ENCODE results near the gene SYCP2L. TPM values are rescaled to one million over a fixed set of nuclear protein-coding genes. Genes with fewer than 3 reads are reported as not detected.

SYCP2L gene
- total and polyA plus RNA-seq, 10 of the 15 experiments (the other 5 are each of a cell fraction or from before 2014, with no cell fraction given): 0.03 to 0.12 (median 0.04) TPM; not detected in 7

- H3K27me3 ChIP-seq (replicated peaks in 1 of 2; ENCODE audit: control insufficient read depth in 2 of 2, insufficient read depth in 2 of 2, low read length in 1 of 2): no peaks in the 10 kb centered on the region
- intact Hi-C loops (cut with micrococcal nuclease; ENCODE audit: unreplicated experiment): no loop called here
- H3K36me3 ChIP-seq (ENCODE audit: control insufficient read depth in 2 of 2, insufficient read depth in 2 of 2, low read length in 1 of 2): no peaks in the 10 kb centered on the region
- TF ChIP-seq TARDBP (IDR thresholded peaks at IDR 0.05; ENCODE audit: borderline replicate concordance) (no peak), SREBF1 (IDR thresholded peaks at IDR 0.05; ENCODE audit: low read length) (no peak), ETV6 (conservative IDR thresholded peaks at IDR 0.05 in 1 of 2, IDR thresholded peaks at IDR 0.05 in 1 of 2; ENCODE audit: borderline replicate concordance in 1 of 2, low read depth in 1 of 2) (no peak), ZNF384 (IDR thresholded peaks at IDR 0.05; ENCODE audit: borderline replicate concordance, low read depth, low read length) (no peak), ATF7 (IDR thresholded peaks at IDR 0.05; ENCODE audit: low read depth) (no peak), YBX1 (IDR thresholded peaks at IDR 0.05) (no peak)
- no peaks in the 10 kb centered on the region for H4K20me1 ChIP-seq (ENCODE audit: control insufficient read depth, insufficient read depth)
- no peak overlapping the region for H3K27ac ChIP-seq (ENCODE audit: control insufficient read depth, insufficient read depth)
- no peak for FAIRE-seq
- H3K4me3 ChIP-seq: no peak overlapping the region
- BruUV-seq (replicated peaks): no TSS peak
- ChIA-PET SMC1A (ENCODE audit: uncharacterized antibody, unreplicated experiment) (interaction anchor here (1.2 kb wide), 2 partner anchors 46 to 53 kb away, joined by 3 to 5 read pairs; no protein-coding TSS in a partner anchor), POLR2A (interaction anchor here (0.6 kb wide), 1 partner anchor 54 kb away, joined by 3 read pairs; no protein-coding TSS in a partner anchor), CTCF (interaction anchor here (0.8 to 1.3 kb wide), 2 partner anchors 49 to 61 kb away, joined by 3 to 4 read pairs; no protein-coding TSS in a partner anchor), RAD21 (ENCODE audit: unreplicated experiment) (no interaction called here)
- H3K9me3 ChIP-seq (replicated peaks; ENCODE audit: control insufficient read depth, insufficient read depth, low read length): no peaks in the 10 kb centered on the region
- in situ Hi-C loops (cut with MboI): no loop called here
- H3K4me1 ChIP-seq (ENCODE audit: control insufficient read depth, insufficient read depth, low read length): peaks cover 11% of the 10 kb centered on the region
- no peak overlapping the region for H3K9ac ChIP-seq (ENCODE audit: control insufficient read depth, insufficient read depth, low read length)
- H3K4me2 ChIP-seq (ENCODE audit: control insufficient read depth, insufficient read depth): no peak overlapping the region
- no peak overlapping the region for H2AFZ ChIP-seq (ENCODE audit: control insufficient read depth, low read depth, low read length)
- no peak for DNase-seq (ENCODE audit: low read depth, low spot score)
- no peaks in the 10 kb centered on the region for H3K79me2 ChIP-seq (ENCODE audit: control insufficient read depth, insufficient read depth, low read length)
- 65% methylated on average over 10 of the region's 10 CpGs for WGBS (ENCODE audit: insufficient coverage, insufficient replicate concordance, low lambda C conversion rate, missing lambda C conversion rate)
- ATAC-seq: peak; percentile 38; the same call in 2 of the 3 replicates
Measured at GRCh38 chr6:11007715-11008608, 121.1 kb downstream of the SYCP2L start.

- Histone ChIP-seq H3K79me2 (ENCODE audit: control insufficient read depth, insufficient read depth, low read length) (no peaks in the 10 kb centered on the region), H3K4me2 (ENCODE audit: control insufficient read depth, insufficient read depth) (no peak overlapping the region), H3K27ac (ENCODE audit: control insufficient read depth, insufficient read depth) (no peak overlapping the region), H4K20me1 (ENCODE audit: control insufficient read depth, insufficient read depth) (no peaks in the 10 kb centered on the region), H3K4me3 (no peak overlapping the region), H3K36me3 (ENCODE audit: control insufficient read depth in 2 of 2, insufficient read depth in 2 of 2, low read length in 1 of 2) (no peaks in the 10 kb centered on the region), H3K9me3 (replicated peaks; ENCODE audit: control insufficient read depth, insufficient read depth, low read length) (no peaks in the 10 kb centered on the region), H2AFZ (ENCODE audit: control insufficient read depth, low read depth, low read length) (no peak overlapping the region), H3K9ac (ENCODE audit: control insufficient read depth, insufficient read depth, low read length) (no peak overlapping the region), H3K4me1 (ENCODE audit: control insufficient read depth, insufficient read depth, low read length) (peaks cover 11% of the 10 kb centered on the region), H3K27me3 (replicated peaks in 1 of 2; ENCODE audit: control insufficient read depth in 2 of 2, insufficient read depth in 2 of 2, low read length in 1 of 2) (no peaks in the 10 kb centered on the region)
- no peak for ATAC-seq
- RAD21 ChIA-PET (ENCODE audit: unreplicated experiment): no interaction called here
- 44% methylated on average over 1 of the region's 1 CpG for WGBS (ENCODE audit: insufficient coverage, insufficient replicate concordance, low lambda C conversion rate, missing lambda C conversion rate)
- BruUV-seq (replicated peaks): no TSS peak
- FAIRE-seq: no peak
- in situ Hi-C loops (cut with MboI) (no loop called here), intact Hi-C loops (cut with micrococcal nuclease; ENCODE audit: unreplicated experiment) (no loop called here)
- DNase-seq (ENCODE audit: low read depth, low spot score): no peak
- POLR2A ChIA-PET: interaction anchor here (0.6 kb wide), 1 partner anchor 54 kb away, joined by 3 read pairs; no protein-coding TSS in a partner anchor
- CTCF ChIA-PET: interaction anchor here (1.1 kb wide), 1 partner anchor 55 kb away, joined by 5 read pairs; no protein-coding TSS in a partner anchor
- SMC1A ChIA-PET (ENCODE audit: uncharacterized antibody, unreplicated experiment): no interaction called here
- TF ChIP-seq WRNIP1 (IDR thresholded peaks at IDR 0.05; ENCODE audit: borderline replicate concordance, low read depth, low read length) (no peak), NKRF (conservative IDR thresholded peaks at IDR 0.05) (no peak), NR2C2 (IDR thresholded peaks at IDR 0.05; ENCODE audit: borderline replicate concordance, control insufficient read depth, insufficient read length, low read depth) (no peak), ESRRA (IDR thresholded peaks at IDR 0.05; ENCODE audit: low read length) (no peak), SKIL (IDR thresholded peaks at IDR 0.05; ENCODE audit: low read depth, poor library complexity, severe bottlenecking) (no peak), GABPA (IDR thresholded peaks at IDR 0.05; ENCODE audit: low read depth) (no peak)
Measured at GRCh38 chr6:11008821-11009220, 122.0 kb downstream of the SYCP2L start.

All from GM12878 (cell line).